Activated CD8-positive, alpha-beta memory T cell treated with anti-CD3 and anti-CD28 coated beads, Interleukin-2, amount 50 U/mL, for 48 hours (primary cell): ENCODE measurements around the gene RAPGEF4.
"Not testable (repeated sequence)": the region's sequence is repeated elsewhere in the genome, so short reads cannot be mapped to it uniquely, and the experiment has no call there.

Source experiments
- DNase-seq: peaks from one replicate; pipeline ENCODE4 v3.0.0-alpha.2; 2020

The RAPGEF4 gene

DNA sequence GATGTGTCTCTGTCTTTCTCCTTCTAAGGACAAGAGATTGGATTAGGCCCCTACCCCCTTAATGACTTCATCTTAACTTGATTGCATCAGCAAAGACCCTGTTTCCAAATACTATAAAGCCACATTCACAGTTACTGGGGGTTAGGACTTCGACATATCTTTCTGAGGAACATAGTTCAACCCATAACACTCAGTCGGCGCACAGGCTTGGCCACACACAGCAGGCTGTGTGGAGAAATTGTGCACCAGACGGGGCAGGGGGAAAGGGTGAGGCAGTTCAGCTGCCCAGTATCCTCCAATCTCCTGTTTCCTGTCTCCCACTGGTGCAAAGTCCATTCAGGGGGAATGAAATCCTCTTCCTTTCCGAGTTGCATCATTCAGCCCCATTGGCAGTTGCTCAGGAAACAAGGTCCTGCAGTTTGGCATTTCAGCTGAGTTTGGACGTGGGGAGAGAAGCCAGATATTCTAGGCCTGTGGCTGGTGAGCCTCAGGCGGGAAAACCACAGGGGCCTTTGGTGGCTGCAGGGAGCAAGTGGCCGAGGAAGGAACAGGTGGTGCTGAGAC lies 9.4 kb upstream of the RAPGEF4 start:
- DNase-seq, result no peak

DNA sequence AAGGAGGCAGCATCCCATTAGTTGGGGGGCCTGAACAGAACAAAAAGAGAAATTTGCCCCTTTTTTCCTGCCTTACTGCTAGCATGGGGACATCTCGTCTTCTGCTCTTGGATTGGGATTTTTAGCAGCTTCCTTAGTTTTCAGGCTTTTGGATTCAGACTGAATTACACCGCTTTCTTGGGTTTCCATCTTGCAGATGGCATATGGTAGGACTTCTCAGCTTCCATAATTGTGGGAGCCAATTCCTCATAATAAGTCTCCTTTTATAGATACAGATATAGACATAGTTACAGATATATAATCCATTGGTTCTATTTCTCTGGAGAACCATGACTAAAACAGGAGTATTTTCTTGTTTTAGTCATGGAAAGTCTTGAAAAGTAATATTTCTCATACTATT lies 5.2 kb upstream of the RAPGEF4 start:
- no peak for DNase-seq

- peak; percentile 62 for DNase-seq
Observed at GRCh38 chr2:172734711-172735581, 699 bp upstream of the RAPGEF4 start.

DNA sequence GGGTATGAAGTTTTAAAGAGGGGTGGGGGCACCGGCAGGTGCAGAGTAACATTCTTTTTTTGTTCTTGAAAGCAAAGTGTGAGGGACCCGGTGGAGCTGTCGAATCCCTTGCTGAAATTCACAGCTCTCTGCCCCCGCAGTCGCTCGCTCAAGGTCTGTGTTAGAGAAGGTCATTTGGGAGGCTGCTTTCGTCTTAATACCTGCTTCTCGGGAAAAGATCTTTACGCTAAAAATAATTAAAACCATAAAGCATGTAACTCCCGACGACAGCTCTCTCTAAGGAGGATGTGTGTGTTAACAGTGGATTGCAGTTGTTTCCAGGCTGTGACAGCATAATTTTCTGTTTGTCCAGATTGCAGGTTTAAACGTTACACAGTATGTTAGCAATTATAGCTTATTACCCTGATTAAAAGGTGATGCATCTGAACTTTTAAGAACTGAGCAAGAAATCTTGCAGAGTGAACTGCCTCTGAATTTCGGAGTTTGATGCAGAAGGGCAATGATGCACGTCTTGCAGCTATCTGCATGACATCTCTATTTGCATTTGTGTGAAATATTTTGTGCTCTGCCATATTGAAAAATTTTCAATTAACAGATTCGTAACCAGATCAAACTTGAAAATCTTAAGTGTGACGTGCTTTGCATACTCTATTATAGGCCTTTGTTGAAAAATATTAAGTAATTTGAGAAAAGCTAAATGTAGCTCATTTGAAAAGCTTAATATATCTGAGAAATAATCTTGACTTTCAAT lies 954 bp downstream of the RAPGEF4 start:
- DNase-seq, result no peak

DNA sequence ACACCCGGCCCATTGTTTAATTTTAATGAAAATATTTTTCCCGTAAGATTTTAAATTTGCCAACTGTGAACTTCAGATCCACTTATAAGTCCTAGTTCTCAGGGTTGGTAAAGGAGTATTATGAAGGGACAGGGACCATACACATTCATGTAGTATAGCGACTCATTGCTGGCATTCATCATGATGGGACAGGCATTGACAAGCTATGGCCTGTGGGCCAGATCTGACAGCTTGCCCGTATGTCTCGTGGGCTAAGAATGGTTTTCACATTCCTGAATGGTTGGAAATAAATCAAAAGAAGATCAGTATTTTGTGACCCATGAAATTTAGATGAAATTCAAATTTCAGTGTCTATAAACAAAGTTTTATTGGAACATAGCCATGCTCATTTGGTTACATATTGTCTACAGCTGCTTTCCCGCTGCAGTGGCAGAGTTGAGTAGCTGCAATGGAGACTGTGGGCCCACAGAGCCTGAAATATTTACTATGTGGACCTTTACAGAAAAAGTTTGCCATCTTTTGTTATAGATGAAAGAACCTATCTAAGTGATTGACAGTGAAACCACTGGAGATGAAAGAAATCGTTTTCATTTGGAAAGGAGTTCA lies 4.1 kb downstream of the RAPGEF4 start:
- DNase-seq, result no peak

- no peak for DNase-seq
Observed at GRCh38 chr2:172740856-172741255, 5.2 kb downstream of the RAPGEF4 start.

GRCh38 chr2:172742931-172743540 lies 7.4 kb downstream of the RAPGEF4 start:
- DNase-seq, result no peak

- DNase-seq, result no peak
Observed at GRCh38 chr2:172743898-172744297, 8.3 kb downstream of the RAPGEF4 start.

- DNase-seq, result no peak
Observed at GRCh38 chr2:172745636-172746035, 10.0 kb downstream of the RAPGEF4 start.

- DNase-seq, result not testable (repeated sequence)
Observed at GRCh38 chr2:172748543-172748942, 12.9 kb downstream of the RAPGEF4 start.

GRCh38 chr2:172749388-172749787 lies 13.7 kb downstream of the RAPGEF4 start:
- no peak for DNase-seq

DNA sequence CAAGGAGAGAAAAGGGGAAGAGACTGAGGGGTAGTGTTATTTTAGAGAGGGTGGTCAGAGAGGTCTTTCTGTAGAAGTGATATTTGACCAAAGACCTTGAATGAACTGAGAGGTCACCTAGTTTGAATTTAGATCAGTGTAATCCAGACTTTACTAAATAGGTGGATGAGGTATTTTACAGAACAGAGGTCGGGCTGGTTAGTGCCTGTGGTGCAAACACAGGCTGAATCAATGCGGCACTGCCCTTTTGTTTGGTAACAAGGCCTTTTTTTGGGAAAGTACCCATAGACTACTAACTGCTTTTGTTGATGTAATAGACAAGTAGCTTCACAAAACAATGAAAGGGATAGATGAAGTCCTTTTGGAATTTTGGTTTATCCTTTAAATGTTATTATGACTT lies 15.9 kb downstream of the RAPGEF4 start:
- no peak for DNase-seq

DNA sequence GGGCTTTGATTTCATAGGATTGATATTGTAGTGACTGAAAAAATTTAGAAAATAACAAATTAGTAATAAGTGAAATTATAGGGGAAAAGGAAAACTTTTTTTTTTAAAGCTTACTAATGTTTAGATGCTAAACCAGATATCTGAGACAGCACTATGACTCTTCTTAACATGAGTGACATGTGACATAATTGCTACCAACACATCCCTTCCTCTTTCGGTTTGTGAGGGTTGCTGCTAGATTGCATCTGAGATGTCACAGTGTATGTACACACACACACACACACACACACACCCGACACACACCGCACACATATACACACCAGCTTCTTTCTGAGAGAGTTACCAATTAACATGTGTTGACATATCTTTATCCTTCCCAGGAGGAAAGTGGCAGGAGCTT lies 18.0 kb downstream of the RAPGEF4 start:
- DNase-seq, result no peak

DNA sequence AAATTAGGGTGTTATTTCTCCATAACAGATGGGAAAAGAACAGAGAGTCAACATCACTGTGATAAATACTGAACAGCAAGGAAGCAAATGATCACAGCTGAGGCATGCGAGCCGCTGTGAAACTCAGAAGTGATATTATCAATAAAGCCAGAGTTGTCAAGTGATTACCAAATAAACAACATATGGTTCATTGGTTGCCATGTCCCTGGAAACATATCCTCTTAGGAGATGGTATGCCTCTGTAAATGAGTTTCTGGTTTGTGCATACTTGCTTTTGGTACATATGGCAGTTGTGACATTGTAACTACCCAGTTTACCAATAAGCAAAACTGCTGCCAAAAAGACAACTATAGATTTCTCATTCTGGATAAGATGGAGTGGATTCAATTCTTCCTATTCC lies 23.8 kb downstream of the RAPGEF4 start:
- no peak for DNase-seq

GRCh38 chr2:172761306-172761705 lies 25.7 kb downstream of the RAPGEF4 start:
- no peak for DNase-seq

DNA sequence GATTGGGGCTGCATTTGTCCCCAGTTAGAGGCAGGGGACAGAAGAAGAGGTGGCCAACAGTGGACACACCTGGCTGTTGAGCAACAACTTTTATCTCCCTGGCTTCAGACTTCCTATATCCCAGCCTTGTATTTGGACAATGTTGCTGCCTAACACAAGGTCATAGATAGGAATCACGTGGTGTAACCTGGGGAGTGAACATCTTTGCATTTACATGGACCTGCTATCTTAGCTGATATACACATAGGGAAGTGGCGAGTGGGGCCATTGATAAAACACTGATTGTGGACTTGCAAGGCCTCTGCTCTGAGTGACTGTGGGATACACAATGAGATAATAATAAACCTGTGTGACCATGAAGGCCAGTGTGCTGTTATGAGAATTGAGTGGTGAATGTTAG lies 26.9 kb downstream of the RAPGEF4 start:
- no peak for DNase-seq

DNA sequence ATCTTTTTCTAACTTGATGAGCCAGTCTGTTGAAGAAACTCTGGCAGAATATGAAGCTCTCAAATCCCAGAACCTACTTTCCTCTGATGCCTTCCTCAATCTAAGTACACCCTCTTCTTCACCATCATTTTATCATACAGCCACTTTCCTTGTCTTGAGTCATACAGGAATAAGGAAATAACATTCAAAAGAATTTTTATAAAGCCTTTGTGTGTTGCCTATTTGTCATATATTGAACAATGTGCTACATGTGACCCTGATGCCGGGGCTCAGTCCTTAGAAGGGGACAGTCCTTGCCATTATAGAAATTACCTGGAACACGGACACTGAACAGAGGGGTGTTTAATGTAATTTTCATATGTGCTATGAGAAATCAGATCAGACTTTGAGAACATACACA lies 27.4 kb downstream of the RAPGEF4 start:
- DNase-seq, result no peak

DNA sequence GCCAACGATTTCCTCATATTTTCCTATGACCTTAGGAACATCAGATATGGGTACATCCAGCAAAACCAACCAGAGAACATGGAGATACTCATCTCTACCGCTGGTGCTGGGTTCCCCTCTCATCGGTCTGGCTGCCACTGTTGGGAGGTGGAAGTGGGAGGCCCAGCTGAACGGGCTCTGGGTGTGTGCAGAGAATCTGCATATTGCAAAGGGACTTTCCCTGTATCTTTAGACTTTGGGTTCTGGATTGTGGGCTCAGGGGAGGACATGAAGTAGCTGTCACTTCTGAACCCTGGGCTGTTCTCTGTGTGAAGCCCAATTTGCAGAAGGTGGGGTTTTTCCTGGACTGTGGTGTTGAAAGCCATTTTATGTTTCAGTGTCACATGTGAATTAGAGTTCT lies 30.0 kb downstream of the RAPGEF4 start:
- no peak for DNase-seq

GRCh38 chr2:172768401-172768800 lies 32.8 kb downstream of the RAPGEF4 start:
- DNase-seq, result no peak

- DNase-seq, result no peak
Observed at GRCh38 chr2:172769879-172770278, 34.2 kb downstream of the RAPGEF4 start.

- DNase-seq, result no peak
Observed at GRCh38 chr2:172770887-172771286, 35.2 kb downstream of the RAPGEF4 start.

GRCh38 chr2:172772633-172773032 lies 37.0 kb downstream of the RAPGEF4 start:
- DNase-seq, result no peak

DNA sequence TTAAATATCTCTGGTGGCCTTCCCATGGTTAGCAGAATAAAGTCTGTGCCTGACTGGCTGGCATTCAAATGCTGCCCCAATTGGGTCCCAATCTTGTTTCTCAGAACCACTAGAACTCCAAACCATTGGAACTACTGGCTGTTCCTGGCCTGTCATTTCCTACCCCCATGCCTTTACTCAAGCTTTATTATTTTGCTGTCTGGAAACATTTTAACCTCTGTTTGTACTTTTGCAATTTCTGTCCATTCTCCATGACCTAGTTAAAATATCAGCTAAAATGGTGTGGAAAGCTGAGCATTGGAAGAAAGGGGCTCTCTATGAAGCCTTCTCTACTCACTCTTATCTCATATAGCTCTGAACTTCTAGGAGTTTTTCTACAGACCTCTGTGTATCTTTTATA lies 38.7 kb downstream of the RAPGEF4 start:
- no peak for DNase-seq
